HCT116 (cell line): ENCODE results near the gene LYRM7. TPM values are rescaled to one million over a fixed set of nuclear protein-coding genes. Genes with fewer than 3 reads are reported as not detected.

Source experiments
- ATAC-seq: fragments of 200-7000 bp; cut with Tn5 transposase; 2 replicates; pipeline ENCODE4 v1.9.1; 2020; ENCODE audit warnings: mild to moderate bottlenecking, moderate library complexity
- BruUV-seq: library from RNA; stranded (reverse); fragments of 400-500 nt; replicated peaks from 2 replicates; lab custom pipeline; 2021; lab: Mats Ljungman, UMichigan
- CTCF ChIA-PET: fragments of 300-600 bp; sonication (Branson Sonifier 250); formaldehyde crosslinking; loops from one replicate; lab custom pipeline; 2021; ENCODE audit warnings: antibody characterized with exemption; lab: Charles Lee
- POLR2A ChIA-PET: fragments of 300-600, 350-600 bp; sonication (Branson Sonifier 250); formaldehyde crosslinking; loops from one replicate; lab custom pipeline; 2021; ENCODE audit warnings: antibody characterized with exemption; lab: Charles Lee
- RAD21 ChIA-PET, 2 experiments: fragments of 300-600 bp; sonication (Branson Sonifier 250); formaldehyde crosslinking; loops; one replicate each; lab custom pipeline; 2023; ENCODE audit warnings: low total read pairs in 2 of 2; ENCODE audit not compliant: uncharacterized antibody in 2 of 2, unreplicated experiment in 2 of 2, low non-redundant PET in 1 of 2; lab: Charles Lee
- DNase-seq: peaks from one replicate; pipeline ENCODE4 v3.0.0-alpha.2; 2010; ENCODE audit warnings: low read depth, low spot score
- H2AFZ ChIP-seq: fragments of 200-600 bp; shearing (Covaris generic), sonication (generic); 2 replicates; pipeline ENCODE4 v1.6.1; 2017; ENCODE audit warnings: low read depth, mixed run types, mixed read lengths, antibody characterized with exemption, low read length; ENCODE audit not compliant: poor library complexity, severe bottlenecking
- H3K27ac ChIP-seq: 2 replicates; pipeline ENCODE4 v1.5.1; 2012; ENCODE audit warnings: low read depth, low read length
- H3K27me3 ChIP-seq: fragments of 200-600 bp; sonication (generic); 2 replicates; pipeline ENCODE4 v1.6.1; 2016; ENCODE audit warnings: mixed run types, low read length, mixed read lengths; ENCODE audit not compliant: insufficient read depth
- H3K36me3 ChIP-seq, 2 experiments: fragments of 200-500 bp in 1 of 2; fragments of 200-600 bp in 1 of 2; sonication (Bioruptor generic) in 1 of 2; sonication (generic) in 1 of 2; 2 replicates each; pipeline versions ENCODE4 v1.5.1 to v1.6.1; 2014 to 2016; ENCODE audit warnings: low read length in 2 of 2, inconsistent platforms in 1 of 2, mixed read lengths in 1 of 2, mixed run types in 1 of 2; ENCODE audit not compliant: insufficient read depth in 2 of 2, control insufficient read depth in 1 of 2
- H3K4me1 ChIP-seq, 2 experiments: fragments of 200-600 bp in 1 of 2; sonication (generic) in 1 of 2; 2 replicates each; pipeline versions ENCODE4 v1.5.1 to v1.6.1; 2012 to 2017; ENCODE audit warnings: low read length in 2 of 2, inconsistent platforms in 1 of 2, mild to moderate bottlenecking in 1 of 2, mixed read lengths in 1 of 2, mixed run types in 1 of 2, moderate library complexity in 1 of 2; ENCODE audit not compliant: insufficient read depth in 2 of 2, control insufficient read depth in 1 of 2
- H3K4me2 ChIP-seq: fragments of 200-600 bp; sonication (generic); 2 replicates; pipeline ENCODE4 v1.6.1; 2017; ENCODE audit warnings: mixed run types, low read length, mixed read lengths
- H3K4me3 ChIP-seq, 2 experiments: fragments of 200-600 bp in 1 of 2; sonication (generic) in 1 of 2; replicated peaks in 1 of 2; 2 replicates each; pipeline ENCODE4 v1.5.1; 2011 to 2016; ENCODE audit warnings: low read length in 2 of 2, control low read depth in 1 of 2, low read depth in 1 of 2, mild to moderate bottlenecking in 1 of 2, mixed read lengths in 1 of 2, mixed run types in 1 of 2
- H3K79me2 ChIP-seq: fragments of 200-600 bp; sonication (generic); 2 replicates; pipeline ENCODE4 v1.6.1; 2017; ENCODE audit warnings: mild to moderate bottlenecking, mixed run types, low read length, moderate library complexity, mixed read lengths; ENCODE audit not compliant: insufficient read depth
- H3K9ac ChIP-seq: fragments of 200-600 bp; sonication (generic); 2 replicates; pipeline ENCODE4 v1.6.1; 2016; ENCODE audit warnings: low read length, mixed read lengths
- H3K9me2 ChIP-seq: fragments of 200-600 bp; sonication (generic), shearing (Covaris generic); 2 replicates; pipeline ENCODE4 v1.6.1; 2017; ENCODE audit warnings: mixed run types, mild to moderate bottlenecking, moderate library complexity; ENCODE audit not compliant: insufficient read depth
- H3K9me3 ChIP-seq, 2 experiments: fragments of 200-500 bp in 1 of 2; fragments of 200-600 bp in 1 of 2; sonication (Bioruptor generic) in 1 of 2; sonication (generic) in 1 of 2; 2 replicates each; pipeline ENCODE4 v1.6.1; 2014 to 2017; ENCODE audit warnings: low read length in 2 of 2, mixed read lengths in 2 of 2, inconsistent platforms in 1 of 2, low read depth in 1 of 2, mild to moderate bottlenecking in 1 of 2, mixed run types in 1 of 2, moderate library complexity in 1 of 2; ENCODE audit not compliant: control insufficient read depth in 1 of 2, insufficient read depth in 1 of 2
- H4K20me1 ChIP-seq: fragments of 200-600 bp; sonication (generic), shearing (Covaris generic); 2 replicates; pipeline ENCODE4 v1.6.1; 2017; ENCODE audit warnings: mixed run types, mild to moderate bottlenecking, moderate library complexity; ENCODE audit not compliant: insufficient read depth
- EGR1 ChIP-seq: IDR thresholded peaks from 2 replicates; pipeline ENCODE4 v1.6.1; 2012; ENCODE audit warnings: low read depth
- ELF1 ChIP-seq: IDR thresholded peaks from 2 replicates; pipeline ENCODE4 v1.6.1; 2012; ENCODE audit warnings: low read depth, borderline replicate concordance
- EZH2 ChIP-seq: fragments of 200-600 bp; sonication (generic); IDR thresholded peaks from 2 replicates; pipeline ENCODE4 v1.6.1; 2017; ENCODE audit warnings: antibody characterized with exemption, mixed run types
- FOSL1 ChIP-seq: IDR thresholded peaks from 2 replicates; pipeline ENCODE4 v1.6.1; 2012; ENCODE audit warnings: low read depth
- POLR2A ChIP-seq: IDR thresholded peaks from 2 replicates; pipeline ENCODE4 v1.7.0; 2011; ENCODE audit warnings: borderline replicate concordance; ENCODE audit not compliant: insufficient read depth, insufficient read length; ENCODE audit errors: extremely low read depth
- REST ChIP-seq: IDR thresholded peaks from 2 replicates; pipeline ENCODE4 v1.6.1; 2012; ENCODE audit warnings: low read depth
- SIN3A ChIP-seq: IDR thresholded peaks from 2 replicates; pipeline ENCODE4 v1.6.1; 2012; ENCODE audit warnings: low read depth
- SP1 ChIP-seq: IDR thresholded peaks from 2 replicates; pipeline ENCODE4 v1.6.1; 2012; ENCODE audit warnings: low read depth
- SRF ChIP-seq: IDR thresholded peaks from 2 replicates; pipeline ENCODE4 v1.6.1; 2012; ENCODE audit warnings: low read depth
- TCF7L2 ChIP-seq: IDR thresholded peaks from 2 replicates; pipeline ENCODE4 v1.7.0; 2011; ENCODE audit warnings: borderline replicate concordance, inconsistent platforms; ENCODE audit not compliant: insufficient read depth, insufficient read length; ENCODE audit errors: extremely low read depth
- YY1 ChIP-seq: IDR thresholded peaks from 2 replicates; pipeline ENCODE4 v1.6.1; 2011; ENCODE audit warnings: low read length, low read depth, moderate library complexity, mild to moderate bottlenecking; ENCODE audit not compliant: insufficient replicate concordance; ENCODE audit errors: extremely low read depth
- ZFX ChIP-seq: fragments of 450-650 bp; IDR thresholded peaks from 2 replicates; pipeline ENCODE4 v1.6.1; 2017
- ZNF274 ChIP-seq: fragments of 200-500 bp; sonication (Bioruptor generic); IDR thresholded peaks from 2 replicates; pipeline ENCODE4 v1.6.1; 2014; ENCODE audit warnings: mild to moderate bottlenecking, low read depth, low read length, inconsistent platforms
- intact Hi-C: fragments of 100-400 bp; cut with micrococcal nuclease; formaldehyde crosslinking; loops from 2 replicates; pipeline ENCODE4 v1.10.0; 2022
- total RNA-seq: library from RNA; stranded (reverse); gene quantifications from one replicate; pipeline ENCODE4 v1.2.1, GENCODE V29; 2021; ENCODE audit not compliant: unreplicated experiment

The LYRM7 gene
- total RNA-seq, 1 experiment from 2014 or later: 14.4 TPM

- no peak for TF ChIP-seq ELF1
- TF ChIP-seq SIN3A: no peak
- TF ChIP-seq TCF7L2: no peak
These were observed 5.5 kb upstream of the LYRM7 start, which contains the start of gene HINT1 (continued) for GRCh38 chr5:131165119-131165727.

DNA sequence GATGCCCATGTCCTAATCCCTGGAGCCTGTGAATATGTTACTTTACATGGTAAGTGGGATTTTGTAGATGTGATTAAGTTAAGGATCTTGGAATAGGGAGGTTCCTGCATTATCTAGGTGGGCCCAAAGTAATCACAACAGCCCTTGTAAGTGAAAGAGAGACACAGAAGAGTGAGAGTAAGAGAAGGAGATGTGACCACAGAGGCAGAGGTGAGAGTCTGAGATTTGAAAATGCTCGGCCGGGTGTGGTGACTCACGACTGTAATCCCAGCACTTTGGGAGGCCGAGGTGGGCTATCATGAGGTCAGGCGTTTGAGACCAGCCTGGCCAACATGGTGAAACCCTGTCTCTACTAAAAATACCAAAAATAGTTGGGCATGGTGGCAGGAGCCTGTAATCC is 3.1 kb upstream of the LYRM7 start:
- ChIA-PET POLR2A (no interaction called here), RAD21 (no interaction called here)
- H3K36me3 ChIP-seq: no peaks in the 10 kb centered on the region
- H4K20me1 ChIP-seq: no peaks in the 10 kb centered on the region; the same call in 1 of the 2 replicates
- DNase-seq (no peak), ATAC-seq (no peak)
- no peaks in the 10 kb centered on the region for H3K27me3 ChIP-seq
- no TSS peak for BruUV-seq
- H3K9ac ChIP-seq: no peak overlapping the region
- no peak overlapping the region for H3K4me3 ChIP-seq
- H2AFZ ChIP-seq: no peak overlapping the region
- H3K4me2 ChIP-seq: no peak overlapping the region
- peaks cover 40% of the 10 kb centered on the region for H3K79me2 ChIP-seq
- peaks cover 4 to 26% of the 10 kb centered on the region in 2 experiments; a peak in 3 of 4 replicates for H3K4me1 ChIP-seq
- no peaks in the 10 kb centered on the region for H3K9me2 ChIP-seq
- no peak for TF ChIP-seq REST
- TF ChIP-seq SRF: no peak
- TF ChIP-seq SP1: no peak
- no peak for TF ChIP-seq FOSL1
- no peak for TF ChIP-seq YY1
- no peak for TF ChIP-seq SIN3A
- no peak for TF ChIP-seq ZNF274
- TF ChIP-seq ZFX: no peak
- TF ChIP-seq EGR1: no peak
- TF ChIP-seq EZH2: no peak
- TF ChIP-seq POLR2A: no peak
- TF ChIP-seq, all 23 proteins: peak for 0
- H3K9me3 ChIP-seq: no peaks in the 10 kb centered on the region
- no peak overlapping the region for H3K27ac ChIP-seq
- CTCF ChIA-PET: no interaction called here
- intact Hi-C loops: no loop called here
